ENCODE results near the gene ADIPOQ.

ADIPOQ gene

GRCh38 chr3:186826410-186826975, 16.0 kb upstream of the ADIPOQ start:
- H3K4me3 ChIP-seq (replicated peaks; ENCODE audit: insufficient read depth, low read length): peak overlapping the region; percentile 62
- peaks cover 41% of the 10 kb centered on the region for H3K27me3 ChIP-seq (ENCODE audit: insufficient read depth, poor library complexity, severe bottlenecking)
- no peak overlapping the region for H3K27ac ChIP-seq (replicated peaks)
- TF ChIP-seq POLR2AphosphoS5 (IDR thresholded peaks at IDR 0.05; ENCODE audit: low read depth) (no peak), REST (IDR thresholded peaks at IDR 0.05; ENCODE audit: insufficient replicate concordance, low read depth) (no peak), GABPA (IDR thresholded peaks at IDR 0.05; ENCODE audit: low read depth) (no peak), SPI1 (IDR thresholded peaks at IDR 0.05; ENCODE audit: borderline replicate concordance, low read depth) (no peak), CTCF (IDR thresholded peaks at IDR 0.05; ENCODE audit: insufficient read depth, low read length) (no peak)
- DNase-seq (ENCODE audit: low read depth in 1 of 2, low spot score in 1 of 2): no peak

GRCh38 chr3:186826976-186827857, 15.3 kb upstream of the ADIPOQ start:
- no peak for TF ChIP-seq CTCF (IDR thresholded peaks at IDR 0.05; ENCODE audit: insufficient read depth, low read length)
- TF ChIP-seq GABPA (IDR thresholded peaks at IDR 0.05; ENCODE audit: low read depth): peak; percentile 24; the same call in 1 of the 2 replicates
- peak; percentile 51; the same call in 1 of the 2 replicates for TF ChIP-seq POLR2AphosphoS5 (IDR thresholded peaks at IDR 0.05; ENCODE audit: low read depth)
- no peak for TF ChIP-seq SPI1 (IDR thresholded peaks at IDR 0.05; ENCODE audit: borderline replicate concordance, low read depth)
- no peak for TF ChIP-seq REST (IDR thresholded peaks at IDR 0.05; ENCODE audit: insufficient replicate concordance, low read depth)
- Histone ChIP-seq H3K27me3 (ENCODE audit: insufficient read depth, poor library complexity, severe bottlenecking) (peaks cover 46% of the 10 kb centered on the region), H3K27ac (replicated peaks) (no peak overlapping the region), H3K4me3 (replicated peaks; ENCODE audit: insufficient read depth, low read length) (peak overlapping the region; percentile 62)
- peak; percentile 68 to 70 for DNase-seq (ENCODE audit: low read depth in 1 of 2, low spot score in 1 of 2)

- no peak overlapping the region for H3K4me3 ChIP-seq (replicated peaks; ENCODE audit: insufficient read depth, low read length)
- H3K27ac ChIP-seq (replicated peaks): no peak overlapping the region
- TF ChIP-seq POLR2AphosphoS5 (IDR thresholded peaks at IDR 0.05; ENCODE audit: low read depth) (no peak), GABPA (IDR thresholded peaks at IDR 0.05; ENCODE audit: low read depth) (no peak), CTCF (IDR thresholded peaks at IDR 0.05; ENCODE audit: insufficient read depth, low read length) (no peak), REST (IDR thresholded peaks at IDR 0.05; ENCODE audit: insufficient replicate concordance, low read depth) (no peak), SPI1 (IDR thresholded peaks at IDR 0.05; ENCODE audit: borderline replicate concordance, low read depth) (no peak)
- H3K27me3 ChIP-seq (ENCODE audit: insufficient read depth, poor library complexity, severe bottlenecking): peaks cover 46% of the 10 kb centered on the region
- DNase-seq (ENCODE audit: low read depth in 1 of 2, low spot score in 1 of 2): no peak
Observed at GRCh38 chr3:186828340-186828739, 14.2 kb upstream of the ADIPOQ start.

All from HL-60 (cell line).